GM06990 (cell line): ENCODE data around the gene EIF4EBP2.

ENCODE experiments used
- DNase-seq: peaks from one replicate; pipeline ENCODE4 v3.0.0-alpha.2; 2011; ENCODE audit not compliant: insufficient read length; ENCODE audit errors: extremely low read depth
- H3K27me3 ChIP-seq: replicated peaks from 2 replicates; pipeline ENCODE4 v1.6.0; 2011; ENCODE audit warnings: low read length; ENCODE audit not compliant: control insufficient read depth, insufficient read depth
- H3K36me3 ChIP-seq: 2 replicates; pipeline ENCODE4 v1.5.1; 2011; ENCODE audit warnings: low read length; ENCODE audit not compliant: control insufficient read depth, insufficient read depth
- H3K4me3 ChIP-seq: replicated peaks from 2 replicates; pipeline ENCODE4 v1.5.1; 2011; ENCODE audit warnings: low read depth, mild to moderate bottlenecking, control low read depth, low read length
- TF ChIP-seq, protein P1 (sequence below): IDR thresholded peaks from 2 replicates; pipeline ENCODE4 v1.5.1; 2011; ENCODE audit warnings: low read length, control low read depth, mild to moderate bottlenecking, inconsistent platforms; ENCODE audit not compliant: insufficient read depth, poor library complexity, severe bottlenecking

The EIF4EBP2 gene

DNA sequence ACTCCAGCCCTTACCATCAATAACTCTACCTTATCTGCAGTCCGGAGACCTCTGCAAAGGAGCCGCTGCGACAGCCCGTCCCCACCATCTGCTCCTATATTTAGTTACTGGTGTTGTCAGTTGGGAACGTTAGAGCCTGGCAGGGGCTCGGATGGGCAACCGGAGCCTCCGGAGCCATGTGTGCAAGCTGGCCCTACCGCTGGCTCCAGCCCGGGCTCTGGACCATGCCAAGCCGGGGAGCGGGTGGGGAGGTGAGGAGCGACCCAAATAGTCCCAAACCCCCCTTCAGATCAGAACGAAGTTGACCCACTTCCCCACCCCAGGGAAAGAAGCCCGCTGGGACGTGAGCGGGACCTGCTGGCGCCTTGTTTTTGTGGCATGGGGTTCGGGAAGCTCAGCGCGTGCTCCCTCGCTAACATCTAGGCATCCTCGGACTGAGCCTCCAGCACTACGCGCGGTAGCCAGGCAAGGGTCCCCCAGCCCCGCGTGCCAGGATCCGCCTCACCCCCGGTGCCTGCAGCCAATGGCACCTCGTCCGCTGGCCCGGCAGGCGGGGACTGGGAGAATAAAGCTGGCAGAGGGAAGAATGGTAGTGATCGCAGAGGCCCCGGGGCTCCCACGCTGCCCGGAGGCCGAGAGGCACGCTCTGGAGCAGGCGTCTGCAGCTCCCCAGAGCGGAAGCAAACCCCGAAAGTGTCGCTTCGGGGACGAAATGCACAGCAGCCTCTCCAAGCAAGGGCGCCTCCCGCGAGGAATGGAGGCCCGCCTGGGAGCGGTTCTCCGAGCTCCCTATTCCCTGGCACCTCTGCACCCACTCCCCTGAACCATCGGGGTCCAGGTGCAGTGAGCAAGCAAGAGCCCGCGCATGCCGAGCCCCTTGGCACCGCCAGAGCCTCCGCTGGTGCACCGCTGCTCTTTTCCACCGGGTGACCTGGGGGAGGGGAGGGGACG is 22.2 kb upstream of the EIF4EBP2 start:
- H3K4me3 ChIP-seq, result peak overlapping the region; percentile 74
- TF ChIP-seq, protein P1, sequence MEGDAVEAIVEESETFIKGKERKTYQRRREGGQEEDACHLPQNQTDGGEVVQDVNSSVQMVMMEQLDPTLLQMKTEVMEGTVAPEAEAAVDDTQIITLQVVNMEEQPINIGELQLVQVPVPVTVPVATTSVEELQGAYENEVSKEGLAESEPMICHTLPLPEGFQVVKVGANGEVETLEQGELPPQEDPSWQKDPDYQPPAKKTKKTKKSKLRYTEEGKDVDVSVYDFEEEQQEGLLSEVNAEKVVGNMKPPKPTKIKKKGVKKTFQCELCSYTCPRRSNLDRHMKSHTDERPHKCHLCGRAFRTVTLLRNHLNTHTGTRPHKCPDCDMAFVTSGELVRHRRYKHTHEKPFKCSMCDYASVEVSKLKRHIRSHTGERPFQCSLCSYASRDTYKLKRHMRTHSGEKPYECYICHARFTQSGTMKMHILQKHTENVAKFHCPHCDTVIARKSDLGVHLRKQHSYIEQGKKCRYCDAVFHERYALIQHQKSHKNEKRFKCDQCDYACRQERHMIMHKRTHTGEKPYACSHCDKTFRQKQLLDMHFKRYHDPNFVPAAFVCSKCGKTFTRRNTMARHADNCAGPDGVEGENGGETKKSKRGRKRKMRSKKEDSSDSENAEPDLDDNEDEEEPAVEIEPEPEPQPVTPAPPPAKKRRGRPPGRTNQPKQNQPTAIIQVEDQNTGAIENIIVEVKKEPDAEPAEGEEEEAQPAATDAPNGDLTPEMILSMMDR, result no peak
- H3K27me3 ChIP-seq, result no peaks in the 10 kb centered on the region
- no peak for DNase-seq
- H3K36me3 ChIP-seq, result no peaks in the 10 kb centered on the region

DNA sequence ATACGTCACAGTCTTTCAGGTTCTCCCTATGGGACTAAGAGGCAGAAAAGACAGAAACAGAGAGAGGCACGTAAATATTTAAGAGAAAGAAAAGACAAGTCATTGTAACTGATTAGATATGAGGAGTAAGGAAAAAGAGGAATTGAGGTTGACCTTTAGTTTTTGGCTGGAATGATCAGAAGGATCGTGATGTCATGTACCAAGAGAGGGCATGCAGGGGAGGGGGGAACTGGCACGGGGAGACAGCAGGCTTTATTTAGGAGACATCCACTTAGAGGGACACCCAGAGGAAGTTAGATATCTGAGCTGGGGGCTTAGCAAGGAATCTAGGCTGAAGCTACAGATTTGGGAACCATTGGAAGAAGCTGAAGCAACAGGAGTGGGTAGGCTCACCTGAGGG is 12.3 kb upstream of the EIF4EBP2 start:
- Histone ChIP-seq H3K4me3 (no peak overlapping the region), H3K27me3 (no peaks in the 10 kb centered on the region), H3K36me3 (no peaks in the 10 kb centered on the region)
- no peak for DNase-seq
- TF ChIP-seq, protein P1, result no peak

DNA sequence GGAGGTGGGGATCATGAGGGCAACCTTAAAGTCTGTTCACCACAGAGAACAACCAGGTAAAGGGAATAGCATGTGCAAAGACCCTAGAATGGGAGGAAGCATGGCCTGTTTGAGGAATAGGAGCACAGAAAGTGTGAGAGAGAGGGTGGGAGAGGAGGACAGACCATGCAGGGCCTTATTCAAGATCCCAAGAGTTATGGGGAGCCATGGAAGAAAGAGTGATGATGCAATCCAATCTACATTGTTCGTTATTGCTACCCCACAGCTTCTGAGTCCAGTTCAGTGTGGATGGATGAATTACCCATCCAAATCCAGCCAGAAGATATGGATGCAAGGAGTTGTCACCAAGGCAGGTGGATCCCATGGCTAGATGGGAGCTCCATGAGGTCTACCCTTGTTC is 7.8 kb upstream of the EIF4EBP2 start:
- H3K36me3 ChIP-seq, result no peaks in the 10 kb centered on the region
- TF ChIP-seq, protein P1, result no peak
- H3K27me3 ChIP-seq, result no peaks in the 10 kb centered on the region
- no peak overlapping the region for H3K4me3 ChIP-seq
- no peak for DNase-seq

DNA sequence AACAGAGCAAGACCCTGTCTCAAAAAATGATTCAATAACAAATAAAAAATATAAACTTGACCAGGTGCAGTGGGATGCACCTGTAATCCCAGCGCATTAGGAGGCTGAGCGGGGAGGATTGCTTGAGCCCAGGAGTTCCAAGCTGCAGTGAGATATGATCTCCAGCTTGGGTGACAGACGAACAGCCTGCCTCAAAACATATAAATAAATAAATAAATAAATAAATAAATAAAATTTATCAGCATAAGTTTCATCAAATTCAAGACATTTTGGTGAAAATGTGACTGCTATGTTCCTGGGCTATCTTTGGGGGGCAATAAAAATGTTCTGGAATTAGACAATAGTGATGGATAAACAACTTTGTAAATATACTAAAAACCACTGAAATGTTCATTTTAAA is 4.8 kb upstream of the EIF4EBP2 start:
- TF ChIP-seq, protein P1, result no peak
- Histone ChIP-seq H3K27me3 (no peaks in the 10 kb centered on the region), H3K36me3 (no peaks in the 10 kb centered on the region), H3K4me3 (no peak overlapping the region)
- DNase-seq, result no peak

DNA sequence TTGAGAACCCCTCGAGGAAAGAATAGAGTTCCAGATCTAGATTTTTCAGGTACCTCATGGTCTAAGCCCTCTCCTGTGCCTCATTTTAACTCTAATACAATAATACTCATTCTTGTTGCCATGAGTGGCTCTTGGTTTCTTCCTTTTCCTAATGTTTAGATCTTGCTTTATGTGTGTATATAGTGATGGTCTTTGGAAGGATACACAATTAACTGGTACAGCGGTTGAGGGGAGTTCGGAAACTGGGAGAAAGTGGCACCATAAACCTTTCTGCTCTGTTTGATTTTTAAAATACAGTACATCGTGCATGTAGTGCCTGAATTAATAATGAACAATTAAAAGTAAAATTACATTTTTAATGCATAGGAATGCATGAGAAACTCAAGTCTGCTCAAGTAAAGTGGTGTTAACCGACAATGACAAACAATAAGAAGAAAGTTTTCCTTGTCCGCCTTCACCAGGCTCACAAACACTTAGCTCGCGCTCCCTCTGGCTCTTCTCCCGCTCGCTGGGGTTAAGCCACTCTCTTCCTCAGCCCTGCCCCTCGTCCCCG is 386 bp upstream of the EIF4EBP2 start:
- Histone ChIP-seq H3K27me3 (no peaks in the 10 kb centered on the region), H3K4me3 (peak overlapping the region; percentile 85), H3K36me3 (no peaks in the 10 kb centered on the region)
- no peak for DNase-seq
- TF ChIP-seq, protein P1, result no peak
